Measurements from ENCODE around the gene PDILT.

DNA sequence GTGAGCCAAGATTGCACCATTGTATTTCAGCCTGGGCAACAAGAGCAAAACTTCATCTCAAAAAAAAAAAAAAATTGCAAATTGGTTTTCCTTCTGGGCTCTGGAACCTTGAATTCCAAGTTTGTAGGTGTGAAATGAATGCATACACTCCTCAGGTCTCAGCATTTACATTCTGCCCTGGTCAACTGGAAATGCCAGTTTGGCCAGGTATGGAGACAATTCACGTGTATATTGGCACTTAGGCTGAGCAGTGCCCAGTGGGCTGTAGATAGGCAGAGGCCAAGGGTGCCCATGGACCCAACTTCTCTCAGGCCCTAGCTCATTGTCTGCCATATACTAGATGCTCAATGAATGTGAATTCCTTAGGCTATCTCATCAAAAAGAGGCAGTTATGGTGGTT is 15.7 kb downstream of the PDILT start:
- TF ChIP-seq POLR2A (IDR thresholded peaks at IDR 0.05) = no peak
- TF ChIP-seq, protein P1, sequence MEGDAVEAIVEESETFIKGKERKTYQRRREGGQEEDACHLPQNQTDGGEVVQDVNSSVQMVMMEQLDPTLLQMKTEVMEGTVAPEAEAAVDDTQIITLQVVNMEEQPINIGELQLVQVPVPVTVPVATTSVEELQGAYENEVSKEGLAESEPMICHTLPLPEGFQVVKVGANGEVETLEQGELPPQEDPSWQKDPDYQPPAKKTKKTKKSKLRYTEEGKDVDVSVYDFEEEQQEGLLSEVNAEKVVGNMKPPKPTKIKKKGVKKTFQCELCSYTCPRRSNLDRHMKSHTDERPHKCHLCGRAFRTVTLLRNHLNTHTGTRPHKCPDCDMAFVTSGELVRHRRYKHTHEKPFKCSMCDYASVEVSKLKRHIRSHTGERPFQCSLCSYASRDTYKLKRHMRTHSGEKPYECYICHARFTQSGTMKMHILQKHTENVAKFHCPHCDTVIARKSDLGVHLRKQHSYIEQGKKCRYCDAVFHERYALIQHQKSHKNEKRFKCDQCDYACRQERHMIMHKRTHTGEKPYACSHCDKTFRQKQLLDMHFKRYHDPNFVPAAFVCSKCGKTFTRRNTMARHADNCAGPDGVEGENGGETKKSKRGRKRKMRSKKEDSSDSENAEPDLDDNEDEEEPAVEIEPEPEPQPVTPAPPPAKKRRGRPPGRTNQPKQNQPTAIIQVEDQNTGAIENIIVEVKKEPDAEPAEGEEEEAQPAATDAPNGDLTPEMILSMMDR (IDR thresholded peaks at IDR 0.05 in 4 of 5, conservative IDR thresholded peaks at IDR 0.05 in 1 of 5) = no peak

Measured in gastrocnemius medialis (tissue), 4 donors.